ENCODE measurements around the gene RRP8.

The RRP8 gene

DNA sequence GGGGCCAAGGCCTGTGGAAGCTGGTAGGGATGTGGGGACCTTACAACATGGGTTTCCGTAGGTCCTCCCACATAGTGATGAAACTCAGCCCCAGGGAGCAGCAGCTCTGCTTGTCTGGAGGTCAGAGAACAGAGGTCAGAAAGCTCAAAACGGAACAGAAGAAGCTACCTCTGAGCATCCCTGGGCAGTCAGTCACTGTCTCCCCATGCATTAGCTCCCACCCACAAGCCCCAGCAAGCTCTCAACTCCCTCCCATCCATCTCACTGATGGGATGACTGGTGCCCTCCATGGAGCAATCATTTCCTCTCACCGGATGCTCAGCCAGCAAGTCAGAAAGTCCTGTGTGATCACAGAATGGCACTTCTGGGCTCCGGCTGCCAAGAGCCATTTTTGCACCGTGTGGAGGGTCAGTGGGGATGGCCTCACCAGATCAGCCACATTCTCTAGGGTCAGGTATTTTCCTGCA, 13.9 kb upstream of the RRP8 start:
- FAIRE-seq = no peak
- DNase-seq (ENCODE audit: low spot score) = no peak

DNA sequence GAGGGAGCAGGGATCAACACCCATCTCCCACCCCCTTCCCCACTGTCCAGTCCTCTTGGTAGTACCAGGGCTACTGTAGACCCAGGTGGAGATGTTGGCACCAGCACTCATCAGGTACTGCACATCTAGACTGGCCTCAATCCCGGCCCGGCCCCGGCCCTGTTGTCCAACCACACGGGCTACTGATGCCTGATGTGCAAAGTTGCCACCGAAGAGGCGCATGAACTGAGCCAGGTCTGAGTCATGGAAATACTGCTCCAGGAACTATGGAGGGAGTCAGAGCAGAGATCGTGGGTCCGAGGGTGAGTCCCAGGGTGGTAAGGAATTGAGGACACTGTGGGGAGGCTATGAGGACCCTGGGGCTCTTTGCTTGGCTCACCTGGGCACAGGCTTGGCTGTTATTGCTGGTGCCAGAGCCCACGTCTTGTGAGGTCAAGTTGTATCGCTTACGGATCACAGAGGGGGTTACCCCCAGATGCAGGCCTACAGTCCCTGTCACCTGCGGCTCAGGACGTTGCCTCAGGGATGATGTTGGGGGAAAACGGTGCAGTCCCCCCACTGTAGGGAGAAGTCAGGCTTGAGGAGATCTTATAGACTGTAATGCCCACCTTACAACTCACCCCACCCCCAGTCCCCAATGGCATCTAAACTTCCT, 13.3 kb upstream of the RRP8 start:
- DNase-seq (ENCODE audit: low spot score) = no peak
- FAIRE-seq = no peak

- DNase-seq (ENCODE audit: low spot score) = no peak
- FAIRE-seq = no peak
These were observed 12.6 kb upstream of the RRP8 start for GRCh38 chr11:6615882-6616585.

GRCh38 chr11:6615046-6615445, 11.6 kb upstream of the RRP8 start:
- FAIRE-seq = no peak
- no peak for DNase-seq (ENCODE audit: low spot score)

DNA sequence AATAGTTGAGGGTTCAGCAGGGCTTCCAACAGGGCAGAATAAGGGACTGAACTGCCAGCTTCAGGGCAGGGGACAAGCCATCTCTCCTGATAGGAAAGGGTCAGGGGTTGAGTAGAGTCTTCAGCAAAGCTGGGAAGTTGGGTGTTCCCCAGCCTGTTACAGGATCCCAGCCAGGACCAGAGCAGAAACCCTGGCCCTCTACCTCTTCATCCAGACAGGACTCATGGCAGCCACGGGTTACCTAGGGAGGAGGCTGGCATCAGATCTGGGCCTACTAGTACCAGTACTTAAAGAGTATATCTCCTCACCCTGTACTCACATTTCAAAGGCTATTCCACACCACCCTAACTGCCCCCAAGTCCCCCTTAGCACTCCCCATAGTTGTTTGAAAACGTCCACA, 11.0 kb upstream of the RRP8 start:
- no peak for DNase-seq (ENCODE audit: low spot score)
- no peak for FAIRE-seq

GRCh38 chr11:6613496-6613895, 10.1 kb upstream of the RRP8 start:
- FAIRE-seq = no peak
- no peak for DNase-seq (ENCODE audit: low spot score)

DNA sequence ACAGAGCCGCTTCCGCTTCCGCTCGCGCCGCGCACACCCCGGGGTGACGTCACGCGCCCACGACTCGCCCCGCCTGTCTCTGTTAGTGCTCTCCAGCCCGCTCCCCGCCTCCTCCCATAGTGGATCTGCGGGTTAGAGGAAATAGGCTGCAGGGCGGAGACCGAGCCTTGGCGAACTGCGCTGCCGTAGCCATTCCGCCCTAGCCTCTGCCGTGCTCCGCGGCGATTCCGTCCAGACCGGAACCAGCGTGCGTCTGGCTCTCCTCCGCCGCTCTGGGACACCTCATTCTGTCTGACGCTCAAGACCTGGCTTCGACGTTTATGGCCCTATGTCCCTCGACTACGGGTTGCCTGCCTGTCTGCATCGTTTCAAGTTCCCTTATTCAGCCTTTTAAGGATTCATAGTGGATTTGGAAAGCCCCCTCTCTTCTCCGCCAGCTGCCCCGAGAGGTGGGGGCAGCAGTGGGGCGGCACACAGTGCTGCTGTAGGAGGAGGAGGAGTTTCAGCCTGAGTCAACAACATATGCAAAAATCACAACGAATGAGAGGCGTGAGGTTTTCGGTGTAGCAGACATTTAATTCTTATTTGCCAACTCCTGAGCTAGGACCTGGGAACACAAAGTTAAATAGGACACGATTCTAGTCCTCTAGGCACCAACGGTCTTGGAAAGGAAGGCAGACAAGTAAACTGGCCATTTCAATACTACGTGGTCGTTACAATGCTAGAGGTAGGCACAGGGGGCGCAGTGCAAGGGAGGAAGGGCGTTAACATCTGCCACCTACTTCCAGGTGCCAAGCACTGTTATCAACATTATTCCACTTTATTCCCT, 9.0 kb upstream of the RRP8 start, which contains the start of gene TAF10:
TAF10 (minus strand) TSS at position 4 of the 829 bp plus-strand sequence. CDS start 27 bp downstream, outside the sequence.
- DNase-seq (ENCODE audit: low spot score) (peak; percentile 95), FAIRE-seq (peak; percentile 95)

- DNase-seq (ENCODE audit: low spot score) (no peak), FAIRE-seq (no peak)
These were observed 8.5 kb upstream of the RRP8 start for GRCh38 chr11:6611963-6612212.

- DNase-seq (ENCODE audit: low spot score) = peak; percentile 15
- FAIRE-seq = no peak
These were observed 7.9 kb upstream of the RRP8 start for GRCh38 chr11:6611092-6611962.

DNA sequence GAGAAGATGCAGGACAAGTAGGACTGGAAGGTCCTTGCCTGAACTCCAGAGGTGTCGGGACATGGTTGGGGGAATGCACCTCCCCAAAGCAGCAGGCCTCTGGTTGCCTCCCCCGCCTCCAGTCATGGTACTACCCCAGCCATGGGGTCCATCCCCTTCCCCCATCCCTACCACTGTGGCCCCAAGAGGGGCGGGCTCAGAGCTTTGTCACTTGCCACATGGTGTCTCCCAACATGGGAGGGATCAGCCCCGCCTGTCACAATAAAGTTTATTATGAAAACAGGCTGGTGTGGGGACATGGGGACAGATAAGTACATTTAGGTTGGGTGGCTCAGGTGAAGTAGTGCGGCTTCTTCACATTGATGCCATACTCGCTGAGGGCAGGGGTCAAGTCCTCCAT, 7.2 kb upstream of the RRP8 start:
- no peak for FAIRE-seq

DNA sequence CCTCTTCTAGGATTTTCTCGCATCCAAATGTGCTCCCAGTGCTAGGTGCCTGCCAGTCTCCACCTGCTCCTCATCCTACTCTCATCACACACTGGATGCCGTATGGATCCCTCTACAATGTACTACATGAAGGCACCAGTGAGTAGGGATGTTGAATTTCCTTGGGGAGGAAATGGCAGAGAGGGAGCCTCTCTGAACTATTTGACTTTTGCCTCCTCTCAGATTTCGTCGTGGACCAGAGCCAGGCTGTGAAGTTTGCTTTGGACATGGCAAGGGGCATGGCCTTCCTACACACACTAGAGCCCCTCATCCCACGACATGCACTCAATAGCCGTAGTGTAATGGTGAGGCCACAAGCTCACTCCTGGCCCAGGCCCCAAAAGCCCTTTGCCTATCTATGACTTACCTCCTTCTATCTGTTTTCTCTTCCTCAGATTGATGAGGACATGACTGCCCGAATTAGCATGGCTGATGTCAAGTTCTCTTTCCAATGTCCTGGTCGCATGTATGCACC, 6.1 kb upstream of the RRP8 start:
- FAIRE-seq (no peak), DNase-seq (ENCODE audit: low spot score) (no peak)

More for the DNA sequence above, 7.2 kb upstream of the RRP8 start:
- no peak for DNase-seq (ENCODE audit: low spot score)

GRCh38 chr11:6608726-6609501, 5.5 kb upstream of the RRP8 start:
- FAIRE-seq = no peak

DNA sequence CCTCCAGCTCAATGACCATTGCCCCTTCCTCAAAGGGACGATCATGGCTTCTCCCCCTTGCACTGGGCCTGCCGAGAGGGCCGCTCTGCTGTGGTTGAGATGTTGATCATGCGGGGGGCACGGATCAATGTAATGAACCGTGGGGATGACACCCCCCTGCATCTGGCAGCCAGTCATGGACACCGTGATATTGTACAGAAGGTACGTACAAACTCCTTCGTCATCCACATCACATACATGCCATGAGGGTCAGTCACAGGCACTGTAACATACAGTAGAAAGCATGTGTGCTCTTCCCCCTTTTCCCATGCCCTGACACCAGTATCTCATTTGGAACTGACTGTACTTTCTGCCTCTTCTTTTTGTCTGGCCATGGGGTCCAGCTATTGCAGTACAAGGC, 4.6 kb upstream of the RRP8 start:
- DNase-seq (ENCODE audit: low spot score) (no peak), FAIRE-seq (no peak)

More at GRCh38 chr11:6608726-6609501, 5.5 kb upstream of the RRP8 start:
- no peak for DNase-seq (ENCODE audit: low spot score)

DNA sequence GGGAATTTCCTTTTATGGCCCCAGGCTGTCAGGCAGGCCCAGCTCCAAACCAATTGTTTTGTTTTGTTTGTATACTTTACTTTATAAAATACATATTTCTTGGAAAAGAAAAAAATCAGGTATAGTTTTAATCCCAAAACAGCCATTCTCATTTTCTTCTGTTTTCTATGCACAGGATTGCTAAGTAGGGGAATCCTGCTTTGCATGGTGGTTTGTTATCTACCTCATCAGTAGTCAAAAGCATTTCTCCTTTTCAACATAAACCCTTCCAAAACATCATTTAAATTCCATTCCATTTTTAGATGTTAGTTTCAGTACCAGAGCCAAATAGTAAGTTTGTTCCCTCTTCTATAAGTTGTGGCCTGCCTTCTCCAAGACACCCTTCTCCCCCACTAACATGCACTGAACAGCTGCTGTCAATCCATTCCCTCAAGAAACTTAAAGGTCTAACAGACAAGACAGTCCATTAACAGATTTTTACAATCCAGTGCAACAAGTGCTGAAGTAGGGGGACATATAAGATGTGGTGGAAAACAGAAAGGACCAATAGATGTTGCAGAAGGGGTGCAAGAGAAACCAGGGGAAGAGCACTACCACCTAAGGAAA, 3.9 kb upstream of the RRP8 start:
- FAIRE-seq (no peak), DNase-seq (ENCODE audit: low spot score) (no peak)

- DNase-seq (ENCODE audit: low spot score) = peak; percentile 94
- FAIRE-seq = no peak
These were observed 3.2 kb upstream of the RRP8 start for GRCh38 chr11:6606471-6607189.

GRCh38 chr11:6604790-6605189, 1.4 kb upstream of the RRP8 start:
- no peak for DNase-seq (ENCODE audit: low spot score)
- FAIRE-seq = no peak

- FAIRE-seq = no peak
- DNase-seq (ENCODE audit: low spot score) = peak; percentile 57
These were observed 738 bp upstream of the RRP8 start for GRCh38 chr11:6604081-6604626.

DNA sequence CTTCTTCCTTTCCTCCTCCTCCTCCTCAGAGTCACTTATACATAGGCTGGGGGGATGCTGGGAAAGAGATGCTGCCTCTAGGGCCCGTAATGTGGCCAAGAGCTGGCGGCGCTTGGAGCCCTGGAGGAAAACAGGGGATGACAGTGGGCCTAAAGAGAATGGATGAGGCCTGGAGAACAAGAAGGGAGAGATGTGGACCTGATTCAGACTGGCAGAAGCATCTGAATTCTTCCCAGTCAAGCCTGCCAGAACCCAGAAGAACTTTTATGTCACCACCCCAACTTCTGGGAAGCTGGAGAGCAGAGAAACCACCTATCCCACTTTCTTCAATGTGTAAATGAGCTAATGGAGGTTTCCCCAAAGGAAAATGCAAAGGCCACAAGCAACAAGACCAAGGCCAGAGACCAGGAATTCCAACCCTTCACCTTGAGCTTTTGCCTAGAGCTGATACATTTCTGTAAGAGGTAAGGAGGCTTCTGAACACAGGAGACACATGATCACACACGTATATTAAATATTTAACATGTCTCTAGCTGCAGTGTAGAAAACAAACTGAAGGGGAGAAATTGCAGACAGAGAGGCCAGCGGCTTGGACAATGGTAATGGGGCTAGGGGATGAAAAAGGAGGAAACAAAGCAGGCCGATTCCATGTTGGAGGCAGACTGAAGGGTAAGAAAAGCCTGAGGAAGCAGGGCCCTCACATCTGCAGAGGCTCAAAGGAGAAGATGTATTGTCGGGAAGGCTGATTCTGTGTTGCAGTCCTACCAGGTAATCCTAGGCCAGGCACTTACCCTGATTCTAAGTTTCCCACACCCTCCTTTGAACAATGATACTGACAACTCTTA, 1.1 kb downstream of the RRP8 start:
- no peak for FAIRE-seq
- DNase-seq (ENCODE audit: low spot score) = no peak

Measured in urothelium cell line (cell line).